ENCODE measurements around the gene FBXO44. TPM values are rescaled to one million over a fixed set of nuclear protein-coding genes. Genes with fewer than 3 reads are reported as not detected.

FBXO44 gene
- polyA plus RNA-seq, 1 donor: 4.9 TPM

GRCh38 chr1:11658542-11658941 lies 3.9 kb downstream of the FBXO44 start:
- DNase-seq (ENCODE audit: low read depth): no peak

GRCh38 chr1:11659748-11660147 lies 5.1 kb downstream of the FBXO44 start:
- no peak for DNase-seq (ENCODE audit: low read depth)

GRCh38 chr1:11661103-11661502 lies 6.4 kb downstream of the FBXO44 start:
- no peak for DNase-seq (ENCODE audit: low read depth)

GRCh38 chr1:11664336-11665065 lies 9.8 kb downstream of the FBXO44 start:
- no peak for DNase-seq (ENCODE audit: low read depth)

DNA sequence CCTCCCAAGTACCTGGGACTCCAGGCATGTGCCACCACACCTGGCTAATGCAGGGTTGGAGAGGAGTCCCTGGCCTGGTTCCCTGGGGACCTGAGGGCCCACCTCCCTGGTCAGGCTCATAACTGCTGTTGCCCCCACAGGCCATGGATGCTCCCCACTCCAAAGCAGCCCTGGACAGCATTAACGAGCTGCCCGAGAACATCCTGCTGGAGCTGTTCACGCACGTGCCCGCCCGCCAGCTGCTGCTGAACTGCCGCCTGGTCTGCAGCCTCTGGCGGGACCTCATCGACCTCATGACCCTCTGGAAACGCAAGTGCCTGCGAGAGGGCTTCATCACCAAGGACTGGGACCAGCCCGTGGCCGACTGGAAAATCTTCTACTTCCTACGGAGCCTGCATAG lies 13.8 kb downstream of the FBXO44 start:
- no peak for DNase-seq (ENCODE audit: low read depth)

DNA sequence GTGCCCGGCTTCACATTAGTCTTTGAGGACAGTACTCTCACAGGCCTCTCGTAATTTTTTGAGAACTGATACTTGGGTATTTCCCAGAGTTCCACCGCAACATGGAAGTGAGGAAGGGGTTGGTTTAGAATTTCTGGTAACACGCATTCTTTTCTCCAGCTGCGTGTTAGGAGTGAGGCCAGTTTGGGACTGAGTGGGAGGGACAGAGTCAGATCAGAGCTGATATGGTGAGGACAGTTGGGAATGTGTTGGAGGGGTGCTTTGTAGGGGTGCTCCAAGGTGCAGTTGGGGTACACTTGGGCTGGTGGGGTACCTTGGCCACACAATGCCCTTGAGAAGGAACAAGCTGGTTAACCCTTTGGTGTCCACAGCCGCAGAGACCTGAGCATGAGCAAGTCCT lies 16.1 kb downstream of the FBXO44 start:
- DNase-seq (ENCODE audit: low read depth): no peak

DNA sequence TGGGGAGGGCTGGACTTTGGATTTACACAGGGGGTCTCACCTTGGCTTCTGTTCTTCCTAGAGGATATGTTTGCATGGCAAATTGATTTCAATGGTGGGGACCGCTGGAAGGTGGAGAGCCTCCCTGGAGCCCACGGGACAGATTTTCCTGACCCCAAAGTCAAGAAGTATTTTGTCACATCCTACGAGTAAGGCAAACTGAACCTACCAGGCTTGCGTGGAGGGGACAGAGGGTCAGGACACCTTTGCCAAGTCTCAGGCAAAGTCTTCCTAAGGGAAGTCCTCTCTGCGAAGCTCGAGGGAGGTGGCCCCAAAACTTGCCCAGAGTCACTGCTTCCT lies 16.5 kb downstream of the FBXO44 start:
- no peak for DNase-seq (ENCODE audit: low read depth)

DNA sequence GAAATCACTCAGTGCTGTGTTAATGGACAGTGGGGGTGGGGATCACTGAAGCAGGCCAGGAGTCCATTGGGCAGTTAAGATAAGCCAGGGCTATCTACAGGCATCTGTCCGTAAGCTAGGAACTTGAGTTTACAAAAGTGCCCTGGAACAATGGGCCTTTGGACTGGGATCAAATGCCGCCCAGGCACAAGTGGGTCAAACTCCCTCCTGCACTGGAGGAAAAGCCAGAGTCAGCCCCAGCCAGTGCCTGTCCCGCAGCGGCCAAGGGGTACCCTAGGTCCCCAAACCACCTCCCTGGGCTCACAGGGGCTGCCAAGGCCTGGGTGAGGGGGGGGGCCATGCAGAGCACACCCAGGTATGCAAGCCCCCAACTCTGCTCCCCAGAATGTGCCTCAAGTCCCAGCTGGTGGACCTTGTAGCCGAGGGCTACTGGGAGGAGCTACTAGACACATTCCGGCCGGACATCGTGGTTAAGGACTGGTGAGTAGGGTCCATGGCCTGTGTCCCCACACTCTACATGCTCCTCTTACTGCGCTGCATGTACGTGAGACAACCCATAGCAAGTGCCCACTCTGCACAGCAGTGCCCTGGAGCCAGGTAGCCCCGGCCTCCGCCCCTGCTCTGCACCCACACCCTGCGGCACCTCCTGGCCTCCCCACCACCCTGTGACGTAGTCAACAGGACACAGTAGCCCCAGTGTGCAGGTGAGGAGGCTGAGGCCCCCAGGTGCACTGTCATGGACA lies 17.0 kb downstream of the FBXO44 start:
- no peak for DNase-seq (ENCODE audit: low read depth)

DNA sequence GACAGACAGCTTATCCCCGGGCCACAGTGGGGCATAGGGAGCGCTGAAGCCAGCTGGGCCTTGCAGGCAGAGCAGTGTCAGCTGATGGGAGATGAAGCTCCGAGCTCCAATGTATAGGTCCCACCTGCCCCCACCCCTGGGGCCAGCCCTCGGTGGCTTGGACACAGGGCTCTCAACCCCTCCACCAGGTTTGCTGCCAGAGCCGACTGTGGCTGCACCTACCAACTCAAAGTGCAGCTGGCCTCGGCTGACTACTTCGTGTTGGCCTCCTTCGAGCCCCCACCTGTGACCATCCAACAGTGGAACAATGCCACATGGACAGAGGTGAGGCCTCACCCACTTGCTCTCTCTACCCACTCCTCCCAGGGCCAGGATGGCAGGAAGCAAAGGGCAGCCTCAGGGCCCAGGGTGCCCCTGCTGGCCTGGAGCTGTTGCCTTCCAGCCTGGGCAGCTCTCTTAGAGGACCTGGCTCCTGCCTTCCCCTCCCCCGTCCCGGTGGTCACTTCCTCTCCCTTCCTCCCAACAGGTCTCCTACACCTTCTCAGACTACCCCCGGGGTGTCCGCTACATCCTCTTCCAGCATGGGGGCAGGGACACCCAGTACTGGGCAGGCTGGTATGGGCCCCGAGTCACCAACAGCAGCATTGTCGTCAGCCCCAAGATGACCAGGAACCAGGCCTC lies 18.6 kb downstream of the FBXO44 start:
- DNase-seq (ENCODE audit: low read depth): no peak

DNA sequence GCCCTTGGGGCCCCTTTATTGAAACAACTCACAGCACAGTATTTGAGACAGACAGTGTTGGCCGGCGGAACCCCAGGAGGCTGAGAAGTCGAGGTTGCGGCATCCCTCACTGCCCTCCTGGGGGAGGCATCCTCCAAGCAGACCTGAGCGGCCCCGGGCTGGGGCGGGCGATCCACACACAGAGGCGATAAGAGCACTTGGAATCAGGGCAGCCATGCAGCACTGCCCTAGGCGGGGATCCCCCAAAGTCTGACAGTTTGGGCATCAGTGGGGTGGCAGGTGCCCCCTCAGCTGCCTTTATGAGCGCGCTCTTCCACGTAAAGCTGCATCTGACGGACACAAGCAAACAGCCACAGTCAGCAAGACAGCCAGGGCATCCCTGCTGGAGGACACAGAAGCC lies 19.8 kb downstream of the FBXO44 start:
- DNase-seq (ENCODE audit: low read depth): no peak

GRCh38 chr1:11675325-11675724 lies 20.6 kb downstream of the FBXO44 start:
- no peak for DNase-seq (ENCODE audit: low read depth)

DNA sequence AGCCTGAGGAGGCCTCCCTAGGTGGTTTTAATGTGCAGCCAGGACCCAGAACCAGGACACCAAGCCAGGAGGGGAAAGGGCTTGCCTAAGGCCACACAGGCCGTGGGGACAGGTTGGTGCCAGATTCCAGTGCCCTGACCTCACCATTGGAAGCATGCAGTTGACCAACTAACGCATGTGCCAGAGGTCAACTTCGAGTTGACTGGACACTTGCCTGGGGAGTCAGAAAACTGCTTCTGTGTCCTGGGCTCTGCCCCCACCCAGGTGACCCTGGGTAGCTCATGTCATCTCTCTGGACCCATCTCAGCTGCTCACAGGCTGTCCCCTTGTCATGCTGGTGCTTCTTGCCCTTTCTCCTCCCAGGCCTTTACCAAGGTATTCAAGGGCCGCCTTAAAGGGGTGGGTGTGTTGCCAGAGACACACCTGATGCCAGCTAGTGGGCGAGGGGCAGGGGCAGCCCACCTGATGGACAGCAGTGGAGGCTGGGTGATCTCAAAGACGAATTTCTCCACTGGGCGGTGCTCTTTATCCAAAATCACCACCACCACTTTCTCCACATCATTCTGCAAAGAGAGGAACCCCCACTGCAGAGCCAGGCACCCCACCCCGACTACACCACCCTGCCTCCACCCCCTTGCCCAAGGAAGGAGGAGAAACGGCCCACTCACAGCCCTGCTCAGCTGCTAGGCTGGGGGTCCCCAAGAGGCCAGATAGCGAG lies 21.9 kb downstream of the FBXO44 start:
- no peak for DNase-seq (ENCODE audit: low read depth)

DNA sequence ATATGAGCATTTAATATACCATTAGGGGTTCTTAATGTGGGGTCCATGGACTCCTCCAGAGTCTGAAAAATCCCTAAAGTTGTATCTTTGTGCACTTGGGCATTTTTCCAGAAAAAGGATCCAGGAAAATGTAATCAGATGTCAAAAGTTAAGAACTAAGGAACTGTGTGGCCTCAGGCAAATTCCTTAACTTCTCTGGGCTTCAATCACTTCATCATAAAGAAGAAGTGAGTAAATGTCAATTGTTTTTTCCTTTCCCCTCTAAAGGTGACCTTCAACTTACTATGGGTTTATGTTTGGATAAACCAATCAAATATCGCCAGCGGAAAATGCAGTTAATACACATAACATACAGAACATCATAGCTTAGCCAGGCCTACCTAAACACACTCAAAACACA lies 23.8 kb downstream of the FBXO44 start:
- DNase-seq (ENCODE audit: low read depth): no peak

DNA sequence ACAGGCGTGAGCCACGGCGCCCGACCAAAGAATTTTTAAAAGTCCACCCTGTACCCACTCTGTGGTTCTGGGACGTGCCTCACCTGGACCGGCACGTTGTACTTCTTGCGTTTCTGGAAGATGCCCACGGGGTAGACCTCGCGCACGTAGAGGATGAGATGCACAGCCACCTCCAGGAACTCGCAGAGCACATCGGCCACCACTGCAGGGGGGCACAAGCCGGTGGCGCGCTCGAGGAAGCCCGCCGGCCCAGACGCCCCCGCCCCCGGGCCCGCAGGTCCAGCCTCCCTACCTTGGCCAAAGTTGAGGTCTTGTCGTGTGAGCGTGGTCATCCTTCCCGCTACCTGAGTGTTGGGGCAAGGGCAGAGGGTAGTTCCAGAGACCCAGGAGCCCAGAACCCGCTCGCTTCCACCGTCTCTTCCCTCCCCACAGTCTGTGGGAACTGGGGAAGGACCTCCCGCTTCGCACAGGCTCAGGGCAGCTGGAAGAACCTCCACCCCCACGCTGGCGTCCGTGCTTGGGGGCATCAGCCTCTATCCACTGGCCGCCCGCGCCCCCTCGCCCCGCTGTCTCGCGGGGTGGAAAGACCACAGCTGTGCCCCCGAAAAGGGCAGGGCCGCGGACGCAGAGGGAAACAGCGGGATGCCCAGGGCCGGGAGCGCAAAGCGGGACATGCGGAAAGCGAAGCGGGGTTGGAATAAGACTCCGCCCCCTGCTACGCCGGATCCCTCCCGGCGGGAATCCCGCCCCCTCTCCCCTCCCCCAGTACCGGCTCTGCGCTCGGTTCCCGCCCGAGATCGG lies 25.8 kb downstream of the FBXO44 start:
- DNase-seq (ENCODE audit: low read depth): no peak

GRCh38 chr1:11681071-11681771 lies 26.5 kb downstream of the FBXO44 start, which contains the start of gene MAD2L2:
Gene MAD2L2, minus strand, starts transcription at chr1:11681148. Its CDS starts 547 bp downstream, at chr1:11680601.
- DNase-seq (ENCODE audit: low read depth): peak; percentile 32

DNA sequence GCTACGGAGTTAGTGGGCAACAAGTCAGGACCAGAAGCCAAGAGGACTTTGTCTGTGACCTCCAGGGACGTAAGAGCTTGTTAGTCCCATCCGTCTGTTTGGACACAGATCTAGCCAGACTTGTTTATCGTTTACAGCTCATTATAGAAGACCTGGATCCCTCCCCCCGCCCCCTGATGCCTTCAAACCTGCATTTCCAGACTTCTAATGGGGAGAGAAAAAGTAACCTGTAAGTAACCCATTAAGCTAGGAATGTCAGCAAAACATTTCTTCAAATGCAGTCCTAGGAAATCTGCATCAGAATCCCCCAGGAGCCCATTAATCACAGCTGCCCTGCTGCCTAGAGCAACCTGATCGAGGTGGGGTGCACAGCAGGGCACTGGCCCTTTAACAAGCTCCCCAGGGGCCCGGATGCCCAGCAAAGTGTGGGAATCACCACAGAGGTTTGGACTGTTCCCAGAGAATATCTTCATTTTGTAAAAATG lies 27.7 kb downstream of the FBXO44 start:
- no peak for DNase-seq (ENCODE audit: low read depth)

GRCh38 chr1:11682799-11683198 lies 28.1 kb downstream of the FBXO44 start:
- no peak for DNase-seq (ENCODE audit: low read depth)

DNA sequence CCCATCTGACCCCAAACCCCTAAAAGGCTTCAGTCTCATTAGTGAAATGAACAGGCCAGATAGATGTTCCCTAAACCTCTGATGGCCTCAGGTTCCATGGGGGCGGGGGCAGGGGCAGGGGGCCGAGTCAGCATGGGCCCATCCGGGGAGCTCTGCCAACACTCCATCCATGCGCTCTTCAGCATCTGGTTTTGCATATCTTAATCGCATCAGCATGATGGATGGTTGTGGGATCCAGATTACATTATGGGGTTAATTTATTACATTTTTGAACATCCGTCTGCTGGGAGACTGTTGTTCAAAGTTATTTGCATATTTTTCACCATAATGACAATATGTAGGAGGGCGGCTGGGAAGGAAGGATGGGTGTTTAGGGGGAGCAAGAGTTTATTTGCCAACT lies 29.4 kb downstream of the FBXO44 start:
- DNase-seq (ENCODE audit: low read depth): no peak

DNA sequence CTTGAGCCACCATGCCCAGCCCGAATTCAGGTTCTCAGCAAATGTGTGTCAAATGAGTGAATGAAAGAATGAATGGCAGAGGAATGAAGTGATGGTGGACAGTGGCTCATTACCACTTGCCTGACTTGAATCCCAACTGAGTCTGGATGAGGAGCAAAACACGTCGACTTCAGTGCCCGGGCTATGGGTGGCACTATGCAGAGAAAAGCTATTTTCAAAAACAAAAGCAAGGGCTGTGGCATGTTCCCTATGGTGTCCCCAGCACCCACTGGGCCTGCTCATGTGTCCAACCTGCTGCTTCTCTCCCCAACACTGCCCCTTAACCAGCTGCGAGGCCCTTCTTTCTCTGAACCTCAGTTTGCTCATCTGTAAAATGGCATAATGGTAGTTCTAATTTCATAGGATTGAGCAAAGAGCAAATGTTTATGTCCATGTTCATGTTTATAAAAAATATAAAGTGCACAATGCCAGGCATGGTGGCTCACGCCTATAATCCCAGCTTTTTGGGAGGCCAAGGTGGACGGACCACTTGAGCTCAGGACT lies 30.6 kb downstream of the FBXO44 start:
- no peak for DNase-seq (ENCODE audit: low read depth)

GRCh38 chr1:11688506-11688905 lies 33.8 kb downstream of the FBXO44 start:
- no peak for DNase-seq (ENCODE audit: low read depth)

All from forelimb muscle (tissue), 1 donor.